Activated CD4-positive, alpha-beta T cell treated with anti-CD3 and anti-CD28 coated beads for 24 hours (primary cell): ENCODE data around the gene MORC4.
"Not testable (repeated sequence)": the region's sequence is repeated elsewhere in the genome, so short reads cannot be mapped to it uniquely, and the experiment has no call there.

Experiments
- DNase-seq, 2 donors: peaks; one replicate each; pipeline ENCODE4 v3.0.0-alpha.2; 2020; ENCODE audit warnings: low read depth in 2 of 2

Gene MORC4

DNA sequence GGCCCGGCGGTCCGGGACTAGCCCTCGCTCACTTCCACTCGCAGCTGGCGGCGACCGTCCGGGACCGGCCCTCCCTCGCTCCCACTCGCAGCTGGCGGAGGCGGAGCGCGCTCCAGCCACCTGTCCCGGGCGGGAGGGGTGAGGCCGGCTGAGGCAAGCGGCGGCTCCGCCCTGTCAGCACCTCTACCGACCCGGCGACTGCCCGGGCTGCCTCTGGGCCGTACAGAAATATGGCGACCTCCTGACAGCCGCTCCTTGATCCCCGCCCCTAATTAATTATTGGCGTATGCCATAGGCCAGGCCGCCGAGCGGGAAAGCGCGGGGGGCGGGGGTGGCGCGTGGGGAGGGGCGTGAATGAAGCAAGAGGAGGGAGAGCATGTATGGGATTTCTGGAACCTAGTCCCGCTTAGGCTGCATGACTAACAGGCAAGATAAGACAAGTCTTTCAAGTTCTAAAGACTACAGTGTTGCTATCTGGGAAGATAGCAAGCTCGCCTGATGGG is at the start of gene MORC4:
TSS of gene MORC4 (minus strand) at position 200 of the 503 bp plus-strand sequence. CDS start 243 bp downstream, outside the sequence.
- DNase-seq: peak; percentile 52 to 56

DNA sequence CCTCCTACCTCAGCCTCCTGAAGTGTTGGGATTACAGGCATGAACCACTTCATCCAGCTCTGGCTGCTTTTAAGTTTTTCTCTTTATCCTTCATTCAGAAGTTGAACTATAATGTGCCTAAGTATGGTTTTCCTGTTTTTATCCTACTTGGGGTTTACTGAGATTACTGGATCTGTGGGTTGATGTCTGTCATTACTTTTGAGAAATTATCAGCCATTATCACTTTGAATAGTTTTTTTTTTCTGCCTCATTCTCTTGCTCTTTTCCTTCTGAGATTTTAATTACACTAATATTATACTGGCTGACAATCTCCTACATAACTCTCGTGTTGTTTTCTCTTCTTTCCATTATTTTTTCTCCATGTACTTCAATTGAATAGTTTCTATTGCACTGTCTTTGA is 47.6 kb upstream of the MORC4 start:
- no peak for DNase-seq

DNA sequence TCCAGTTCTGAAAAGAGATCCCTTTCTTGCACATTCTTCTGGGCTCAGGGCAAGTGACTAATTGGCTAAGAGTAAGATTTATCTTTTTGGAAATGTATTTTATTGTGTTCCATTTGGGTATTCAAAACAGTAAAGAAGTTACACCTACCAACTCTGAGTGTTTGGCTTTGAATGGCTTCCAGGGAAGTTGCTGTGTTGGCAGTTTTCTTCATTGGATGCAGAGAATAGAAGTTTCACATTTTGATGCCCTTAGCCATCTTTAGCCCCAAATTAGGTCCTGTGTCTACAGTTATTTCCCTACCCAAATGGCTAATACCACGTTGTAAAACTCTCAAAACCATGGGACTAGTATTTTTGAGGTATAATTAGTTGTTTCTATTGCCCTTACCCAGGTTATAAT is 29.7 kb upstream of the MORC4 start:
- DNase-seq: no peak

DNA sequence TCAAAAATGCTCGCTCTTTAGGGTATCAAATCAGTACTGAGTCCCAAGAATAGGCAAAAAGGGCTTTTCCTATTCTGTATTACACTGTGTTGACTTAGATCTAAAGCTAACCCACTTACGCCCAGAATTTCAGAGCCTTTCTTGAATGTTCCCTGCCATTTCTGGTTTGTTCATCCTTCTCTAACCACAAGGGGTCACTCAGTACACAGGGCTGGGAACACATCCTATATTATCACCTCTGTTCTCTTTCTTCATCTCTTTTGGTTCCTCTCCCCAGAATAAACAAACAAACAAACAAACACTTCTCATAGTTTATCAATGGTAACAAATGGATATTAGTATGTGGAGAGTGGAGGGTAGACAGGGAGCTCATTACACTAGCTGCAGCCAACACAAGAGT is 25.5 kb upstream of the MORC4 start:
- no peak for DNase-seq

DNA sequence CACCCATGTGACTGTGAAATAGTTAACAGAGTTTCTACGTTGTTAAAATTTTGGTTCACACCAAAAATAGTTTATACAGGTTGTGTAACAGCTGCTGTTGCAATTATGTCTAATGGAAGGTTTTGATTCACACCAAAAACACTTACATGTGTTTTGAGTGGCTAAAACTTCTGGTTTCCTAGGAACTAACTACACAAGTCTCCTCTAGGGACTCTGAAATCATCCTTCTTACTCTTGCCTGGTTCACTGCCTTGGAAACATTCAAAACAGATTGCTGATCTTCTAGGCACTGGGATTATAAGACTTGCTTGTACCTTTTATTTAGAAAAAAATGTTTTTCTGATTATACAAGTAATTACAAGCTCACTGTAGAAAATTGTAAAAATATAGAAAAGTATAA is 14.9 kb upstream of the MORC4 start:
- no peak for DNase-seq

DNA sequence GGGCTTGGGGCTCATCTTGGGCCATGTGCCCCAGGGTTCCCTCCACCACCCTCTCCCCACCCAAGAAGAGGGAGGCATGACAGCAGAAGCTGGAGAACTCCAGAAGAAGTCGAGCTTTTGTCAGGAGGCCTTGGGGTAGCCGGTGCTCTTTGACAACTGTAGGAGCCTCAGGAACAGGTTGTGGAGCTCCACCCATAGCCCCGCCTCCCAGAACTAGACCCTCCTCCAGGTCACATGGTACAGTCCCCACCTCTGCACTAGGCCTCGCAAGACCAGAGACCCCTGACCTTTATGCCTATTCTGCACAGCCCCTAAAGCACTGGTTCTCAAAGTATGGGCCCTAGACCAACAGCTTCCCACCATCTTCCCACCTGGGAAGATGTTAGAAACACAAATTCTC is 8.0 kb upstream of the MORC4 start:
- DNase-seq: no peak

DNA sequence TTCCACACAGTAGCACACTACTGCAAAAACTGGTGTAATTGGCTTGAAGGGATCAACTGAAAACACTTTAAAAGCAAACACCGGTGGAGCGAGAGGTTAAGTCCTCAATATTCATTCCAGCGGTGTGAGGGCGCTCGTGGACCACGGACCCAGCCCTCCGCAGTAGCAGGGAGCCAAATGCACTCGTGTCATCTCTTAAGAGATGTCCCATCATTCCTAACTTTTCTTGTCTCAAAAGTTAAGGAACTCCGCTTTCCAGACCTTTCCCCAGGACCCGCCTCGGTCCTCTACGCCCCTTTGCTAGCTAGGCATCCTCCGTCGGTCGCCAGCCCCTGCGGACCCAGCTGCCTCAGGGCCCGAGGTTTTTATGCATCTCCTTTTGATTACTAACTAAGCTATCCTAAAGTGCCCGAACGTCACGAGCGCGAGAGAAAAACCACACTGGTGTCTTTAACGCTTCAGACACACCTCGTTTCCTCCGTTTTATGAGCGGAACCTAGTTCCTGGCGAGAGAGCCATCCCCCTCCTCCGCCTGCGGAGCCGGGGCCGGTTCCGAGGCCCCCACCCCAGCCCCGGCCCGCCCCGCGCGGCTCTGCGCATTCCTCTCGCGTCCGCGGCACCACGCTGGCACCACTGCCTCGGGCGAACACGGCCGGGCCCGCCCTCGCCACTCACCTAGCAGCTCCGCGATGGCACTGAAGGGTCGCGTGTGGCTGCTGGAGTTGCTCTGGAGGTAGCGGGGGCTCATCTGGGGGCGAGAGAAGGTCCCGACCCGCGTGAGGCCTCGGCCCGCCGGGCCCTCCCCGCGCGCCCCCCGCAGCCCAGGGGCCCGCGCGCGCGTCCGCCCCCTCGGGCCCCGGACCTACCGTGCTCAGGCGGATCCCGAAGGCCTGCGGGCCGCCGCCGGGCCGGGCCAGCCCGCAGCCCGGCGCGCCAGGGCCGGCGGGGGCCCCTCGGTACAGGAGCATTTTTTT is 723 bp downstream of the MORC4 start:
- peak; percentile 17 to 18 for DNase-seq

DNA sequence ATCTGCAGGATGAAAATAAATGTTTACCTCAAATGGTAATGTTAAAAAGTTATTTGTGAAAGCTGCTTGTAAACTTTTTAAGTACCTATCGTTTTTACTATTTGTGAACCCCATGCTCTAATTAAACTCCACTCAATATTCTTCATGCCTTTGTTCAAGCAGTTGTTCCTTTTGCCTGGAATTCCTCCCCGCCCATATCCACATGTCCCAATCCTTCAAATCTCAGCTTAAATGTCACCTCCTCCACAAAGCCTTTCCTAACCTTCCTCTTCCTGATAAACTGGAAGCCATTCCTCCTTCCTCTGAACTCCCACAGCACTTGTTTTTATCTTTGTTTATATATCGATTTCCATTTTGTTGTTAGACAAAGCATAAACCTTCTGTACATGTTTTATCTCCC is 2.4 kb downstream of the MORC4 start:
- no peak for DNase-seq

DNA sequence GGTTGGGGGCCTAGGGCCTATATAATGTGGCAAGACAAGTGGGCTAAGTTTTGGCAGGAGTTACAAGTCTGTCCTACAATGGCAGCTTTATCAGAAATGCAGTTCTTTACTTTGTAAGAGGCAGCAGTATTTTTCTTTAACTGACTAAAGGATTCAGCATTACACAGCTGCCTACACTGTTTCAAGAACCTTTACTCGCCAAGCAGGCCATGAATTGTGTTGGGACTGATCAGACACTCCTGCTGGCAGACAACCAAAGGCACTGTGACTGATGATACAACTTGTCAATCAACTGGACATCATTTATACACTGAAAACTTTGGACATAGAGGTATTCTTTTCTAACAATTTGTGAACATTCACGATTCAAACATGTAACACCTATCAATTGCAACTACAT is 4.3 kb downstream of the MORC4 start:
- DNase-seq: no peak

DNA sequence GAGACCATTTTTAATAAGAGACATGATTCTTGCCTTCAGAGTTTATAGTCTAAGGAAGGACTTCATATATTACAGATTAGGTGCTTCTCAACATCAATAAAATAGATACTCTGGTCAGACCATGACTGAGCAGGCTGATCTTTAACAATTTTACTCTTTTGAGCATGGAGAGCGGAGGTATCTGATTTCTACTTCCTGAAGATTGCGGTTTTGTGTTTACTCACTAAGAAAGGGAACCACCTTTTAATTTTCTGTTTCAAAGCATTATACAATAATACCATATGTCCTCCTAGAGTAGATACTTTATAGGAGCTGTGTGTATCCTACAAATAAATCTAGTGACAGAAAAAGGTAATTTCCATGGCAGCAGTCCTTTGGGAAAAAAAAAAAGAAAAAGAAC is 12.5 kb downstream of the MORC4 start:
- no peak for DNase-seq

DNA sequence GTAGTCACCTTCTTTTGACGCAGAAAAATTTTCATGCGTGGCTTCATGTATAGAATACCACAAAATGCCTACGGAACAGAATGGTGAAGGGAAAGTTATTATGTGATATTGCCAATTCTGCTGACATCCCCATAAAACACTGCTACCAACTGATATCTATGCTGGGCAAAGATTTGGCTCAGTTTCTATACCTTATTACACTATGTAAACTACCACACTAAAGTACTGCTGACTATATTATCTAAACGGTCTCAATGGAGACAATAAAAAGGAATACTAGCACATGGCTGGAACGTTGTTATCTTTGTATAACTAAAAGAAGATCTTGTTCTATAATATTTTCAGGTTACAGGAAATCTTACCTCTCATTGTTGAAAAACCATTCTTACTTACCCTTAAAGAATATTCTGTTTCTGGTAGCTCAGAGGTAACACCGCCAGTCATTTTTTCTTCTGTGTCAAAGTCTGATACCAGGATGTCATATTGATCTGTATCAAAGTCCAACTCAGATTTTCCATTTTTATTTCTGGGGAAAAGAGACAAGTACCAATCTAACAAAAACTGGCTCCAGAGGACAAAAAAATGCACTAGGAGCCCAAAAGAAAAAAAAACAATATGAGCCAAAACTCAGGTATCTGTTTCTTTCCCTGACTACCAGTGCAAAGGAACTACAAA is 18.9 kb downstream of the MORC4 start:
- DNase-seq: no peak

DNA sequence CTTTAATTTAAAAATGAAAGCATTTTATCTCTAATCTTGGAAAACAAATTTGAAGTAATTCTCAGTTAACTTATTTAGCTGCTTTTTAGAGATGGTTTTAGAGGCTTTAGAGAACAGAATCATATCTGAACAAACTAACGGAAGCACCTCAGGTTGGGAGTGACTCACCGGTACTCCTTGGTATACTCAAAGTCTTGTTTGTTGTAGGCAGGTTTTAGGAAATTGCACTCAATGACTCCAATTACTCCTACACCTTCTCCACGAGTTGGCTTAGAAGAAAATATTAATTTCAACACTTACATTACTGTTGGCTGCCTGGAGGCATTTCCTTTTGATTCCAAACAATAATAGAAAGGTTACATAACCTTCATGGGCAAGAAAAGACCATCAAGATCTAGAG is 23.6 kb downstream of the MORC4 start:
- DNase-seq: no peak

DNA sequence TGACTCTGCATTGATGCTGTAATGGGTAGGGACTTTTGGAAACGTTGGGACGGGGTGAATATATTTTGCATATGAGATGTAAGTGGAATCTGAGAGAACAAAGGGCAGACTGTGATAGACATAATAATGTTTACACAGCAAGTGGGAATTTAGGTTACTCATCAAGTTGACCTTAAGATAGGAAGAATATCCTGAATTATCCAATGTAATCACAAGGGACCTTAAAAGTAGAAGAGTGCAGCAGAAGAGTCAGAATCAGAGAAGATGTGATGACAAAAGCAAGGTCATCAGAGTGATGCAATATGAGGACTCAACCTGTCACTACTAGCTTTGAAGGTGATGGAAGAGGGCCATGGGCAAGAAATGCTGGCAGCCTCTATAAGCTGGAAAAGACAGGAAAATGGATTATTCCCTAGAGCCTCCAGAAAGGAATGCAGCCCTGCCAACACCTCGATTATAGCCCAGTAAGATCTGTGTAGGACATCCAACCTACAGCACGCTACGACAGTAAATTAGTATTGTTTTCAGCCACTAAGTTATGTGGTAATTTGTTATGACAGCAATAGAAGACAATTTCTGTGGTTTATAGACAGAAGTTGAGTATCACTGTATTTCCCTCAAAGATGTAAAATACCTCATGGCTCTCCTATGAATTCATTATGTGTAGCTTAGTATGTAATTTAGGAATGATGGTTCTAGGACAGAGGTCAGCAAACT is 26.4 kb downstream of the MORC4 start:
- no peak for DNase-seq

DNA sequence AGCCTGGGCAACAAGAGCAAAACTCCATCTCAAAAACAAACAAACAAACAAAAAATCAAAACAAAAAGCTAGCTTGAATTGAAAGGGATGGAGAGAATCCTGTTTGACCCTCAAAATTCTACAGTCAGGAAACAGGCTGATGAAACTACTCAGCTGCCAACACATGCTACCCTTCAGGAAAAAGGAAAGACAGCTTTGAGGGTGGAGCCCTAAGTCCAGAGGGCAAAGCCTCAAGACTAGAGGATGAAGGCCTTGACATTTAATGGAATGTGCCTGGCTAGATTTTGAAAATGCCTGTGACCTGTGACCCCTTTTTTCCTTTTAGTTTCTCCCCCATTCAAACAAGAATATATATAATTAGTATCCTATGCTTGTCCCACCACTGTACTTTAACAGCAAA is 27.1 kb downstream of the MORC4 start:
- DNase-seq: no peak

DNA sequence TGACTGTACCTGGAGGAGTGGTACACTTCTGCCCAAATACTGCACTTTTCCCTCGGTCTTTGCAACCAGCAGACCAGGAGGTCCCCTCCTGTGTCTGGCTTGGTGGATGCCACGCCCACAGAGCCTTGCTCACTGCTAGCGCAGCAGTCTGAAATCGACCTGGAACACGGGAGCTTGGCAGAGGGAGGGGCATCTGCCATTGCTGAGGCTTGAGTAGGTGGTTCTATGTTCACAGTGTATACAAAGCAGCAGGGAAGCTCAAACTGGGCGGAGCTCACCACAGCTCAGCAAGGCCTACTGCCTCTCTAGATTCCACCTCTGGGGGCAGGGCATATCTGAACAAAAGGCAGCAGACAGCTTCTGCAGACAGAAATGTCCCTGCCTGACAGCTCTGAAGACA is 33.5 kb downstream of the MORC4 start:
- DNase-seq: not testable (repeated sequence)

DNA sequence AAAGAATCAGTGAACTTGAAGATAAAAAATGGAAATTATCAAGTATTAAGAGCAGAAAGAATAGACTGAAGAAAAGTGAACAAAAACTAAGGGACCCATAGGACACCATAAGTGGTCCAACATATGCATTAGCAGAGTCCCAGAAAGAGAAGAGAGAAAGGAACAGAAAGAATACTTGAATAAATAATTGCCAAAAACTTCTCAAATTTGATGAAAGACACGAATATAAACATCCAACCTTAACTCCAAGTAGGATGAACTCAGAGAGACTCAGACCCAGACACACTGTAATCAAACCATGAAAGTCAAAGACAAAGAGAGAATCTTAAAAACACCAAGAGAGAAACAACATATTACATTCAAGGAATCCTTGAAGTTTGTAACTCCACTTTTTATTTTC is 35.7 kb downstream of the MORC4 start:
- DNase-seq: no peak

DNA sequence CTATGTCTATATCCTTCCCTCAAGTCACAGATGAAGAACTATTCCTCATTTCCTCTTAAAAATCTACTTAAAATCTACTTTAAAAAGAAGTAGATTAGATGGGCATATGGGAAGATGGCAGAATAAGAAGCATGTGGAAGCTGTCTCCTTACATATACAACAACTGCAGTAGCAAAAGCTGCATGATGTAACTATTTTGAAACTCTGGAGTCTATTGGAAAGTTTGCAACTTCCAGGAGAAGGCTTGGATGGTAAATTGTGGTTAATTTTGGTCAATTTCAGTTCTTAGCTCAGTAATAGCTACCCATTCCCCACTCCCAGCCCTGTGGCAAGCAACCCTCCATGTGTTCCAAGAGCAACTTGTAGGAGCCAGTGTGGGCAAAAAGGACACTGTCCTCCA is 36.9 kb downstream of the MORC4 start:
- DNase-seq: no peak

DNA sequence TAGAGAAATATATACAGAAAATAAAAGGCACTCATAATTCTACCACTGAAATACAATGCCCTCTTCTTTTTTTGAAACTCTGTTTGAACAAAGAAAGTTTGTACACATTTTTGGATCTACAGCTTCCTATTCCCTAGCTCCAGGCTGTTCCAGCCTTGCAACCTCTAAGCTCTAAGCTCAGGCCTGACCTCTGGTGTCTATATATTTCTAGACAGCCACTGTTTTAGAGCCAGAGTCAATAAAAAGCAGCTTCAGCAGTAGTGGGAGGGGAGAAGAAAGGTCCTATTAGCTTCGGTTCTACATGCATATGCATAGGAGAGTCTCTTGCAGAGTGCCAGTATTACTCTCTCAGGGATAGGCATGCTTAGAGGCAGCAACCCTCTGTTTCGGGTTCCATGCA is 40.1 kb downstream of the MORC4 start:
- no peak for DNase-seq

DNA sequence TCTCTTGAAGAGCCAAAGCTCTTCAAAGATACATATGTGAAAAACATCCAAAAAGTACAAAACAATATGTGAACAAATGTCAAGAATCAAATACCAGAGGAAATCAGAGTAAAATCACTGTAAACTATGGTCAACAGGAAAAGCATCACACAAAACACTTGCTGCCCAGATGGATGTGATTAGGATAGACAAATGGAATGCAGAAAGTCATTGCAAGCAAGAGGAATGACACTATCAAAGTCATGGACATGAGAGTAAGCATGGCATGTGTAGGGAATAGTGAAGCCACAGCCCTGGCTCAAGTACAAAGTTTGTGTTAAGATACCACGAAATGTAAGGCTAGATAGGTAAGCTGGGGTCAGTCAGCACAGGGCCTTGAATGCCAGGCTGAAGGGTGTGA is 42.2 kb downstream of the MORC4 start:
- DNase-seq: no peak

DNA sequence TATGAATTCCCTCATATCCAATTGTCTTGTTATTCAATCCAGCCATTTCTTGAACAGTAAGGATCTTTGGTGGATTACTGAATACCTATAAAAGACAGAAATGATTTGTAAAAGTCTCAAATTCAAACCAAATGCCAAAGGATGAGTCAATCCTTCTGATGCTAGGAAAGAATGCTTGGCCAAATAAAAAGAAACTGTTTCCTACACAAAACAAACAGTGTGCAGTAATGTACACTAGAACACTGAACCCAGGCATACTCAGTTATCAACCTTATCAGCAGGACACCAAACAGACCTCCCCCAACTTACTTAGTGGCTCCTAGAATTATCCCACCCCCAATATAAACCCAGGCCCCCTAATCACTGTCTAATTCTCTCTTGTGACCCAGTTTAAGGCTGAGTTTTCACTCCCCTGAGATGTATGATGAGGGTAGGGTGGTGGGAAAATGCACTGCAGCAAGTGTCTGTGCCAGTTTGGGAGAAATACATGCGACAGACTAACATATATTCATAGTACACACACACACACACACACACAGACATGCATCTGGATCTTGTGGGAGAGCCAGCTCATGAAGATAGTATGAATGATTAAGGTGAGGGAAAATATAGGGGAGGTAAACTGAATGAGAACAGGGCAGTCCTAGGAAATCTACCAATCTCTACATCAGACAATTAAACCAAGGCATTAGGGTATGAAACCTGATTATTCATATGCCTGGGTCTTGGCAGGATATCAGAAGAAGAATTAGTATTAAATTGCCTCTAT is 44.8 kb downstream of the MORC4 start:
- no peak for DNase-seq

DNA sequence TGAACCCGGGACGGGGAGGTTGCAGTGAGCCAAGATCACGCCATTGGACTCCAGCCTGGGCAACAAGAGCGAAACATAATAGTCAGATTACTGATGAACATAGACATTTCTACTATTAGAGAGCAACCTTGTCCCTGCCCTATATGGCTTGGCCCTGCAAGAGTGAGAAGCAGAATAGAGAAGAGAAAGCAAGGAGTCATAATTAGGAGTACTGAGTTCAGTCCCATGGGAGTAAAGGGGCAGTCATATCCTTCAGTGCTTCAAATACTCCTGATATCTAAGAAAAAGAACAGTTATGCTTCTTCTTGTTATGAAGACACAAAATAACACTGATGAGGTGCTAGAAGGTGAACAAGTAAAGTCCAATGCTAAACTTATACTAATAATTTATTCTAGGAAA is 46.0 kb downstream of the MORC4 start:
- DNase-seq: no peak

DNA sequence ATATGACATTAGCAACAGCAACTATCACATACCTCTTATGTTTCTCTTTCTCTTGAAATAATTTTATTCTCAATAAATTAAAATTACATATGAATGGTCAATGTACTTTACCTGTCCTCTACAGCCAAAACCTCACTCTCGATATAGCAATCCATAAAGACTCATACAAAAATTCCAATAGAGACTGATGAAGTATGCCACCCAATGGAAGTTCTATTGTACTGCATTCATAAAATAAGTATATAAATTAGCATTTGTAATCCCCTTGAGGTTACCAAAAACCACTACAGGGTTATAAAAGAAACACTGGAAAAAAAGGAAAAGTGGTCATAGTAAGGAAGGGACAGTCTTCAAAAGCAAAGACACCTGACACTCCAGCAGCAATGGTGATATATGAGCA is 47.0 kb downstream of the MORC4 start:
- DNase-seq: no peak
